Right atrium auricular region (tissue), 2 donors: ENCODE measurements around the gene DNAH9. TPM values are rescaled to one million over a fixed set of nuclear protein-coding genes. Genes with fewer than 3 reads are reported as not detected.

Source experiments
- DNase-seq: peaks from one replicate; pipeline ENCODE4 v3.0.0-alpha.2; 2019; ENCODE audit warnings: low spot score
- H3K27ac ChIP-seq, 2 donors: fragments of 200-600 bp; sonication (generic); 1 replicate in 1 of 2; 2 replicates in 1 of 2; pipeline ENCODE4 v1.5.1; 2016 to 2019
- H3K27me3 ChIP-seq, 2 donors: fragments of 200-600 bp; sonication (generic); one replicate each; pipeline versions ENCODE4 v1.5.1 to v1.6.0; 2017 to 2019
- H3K36me3 ChIP-seq: fragments of 200-600 bp; sonication (generic); one replicate; pipeline ENCODE4 v1.5.1; 2016
- H3K4me1 ChIP-seq, 2 donors: fragments of 200-600 bp; sonication (generic); one replicate each; pipeline versions ENCODE4 v1.5.1 to v1.6.0; 2017 to 2019
- H3K4me3 ChIP-seq, 2 donors: fragments of 200-600 bp; sonication (generic); 1 replicate in 1 of 2; 2 replicates in 1 of 2; pipeline ENCODE4 v1.5.1; 2017 to 2019; ENCODE audit warnings: mild to moderate bottlenecking in 1 of 2, moderate library complexity in 1 of 2
- H3K9me3 ChIP-seq, 2 donors: fragments of 200-600 bp; sonication (generic); one replicate each; pipeline ENCODE4 v1.5.1; 2019
- total RNA-seq, 2 donors: library from RNA; depleted of rRNA; stranded (reverse); fragments of >200 nt; gene quantifications; one replicate each; pipeline ENCODE4 v1.1.0, GENCODE V29; 2016
- TF ChIP-seq, protein P1 (sequence below), 2 donors: fragments of 200-600 bp; sonication (generic); IDR thresholded peaks; one replicate each; pipeline ENCODE4 v1.5.1; 2019; ENCODE audit warnings: antibody characterized with exemption in 2 of 2

Gene DNAH9
- total RNA-seq, 2 donors from 2014 or later = 0.63 TPM; not detected in 1

DNA sequence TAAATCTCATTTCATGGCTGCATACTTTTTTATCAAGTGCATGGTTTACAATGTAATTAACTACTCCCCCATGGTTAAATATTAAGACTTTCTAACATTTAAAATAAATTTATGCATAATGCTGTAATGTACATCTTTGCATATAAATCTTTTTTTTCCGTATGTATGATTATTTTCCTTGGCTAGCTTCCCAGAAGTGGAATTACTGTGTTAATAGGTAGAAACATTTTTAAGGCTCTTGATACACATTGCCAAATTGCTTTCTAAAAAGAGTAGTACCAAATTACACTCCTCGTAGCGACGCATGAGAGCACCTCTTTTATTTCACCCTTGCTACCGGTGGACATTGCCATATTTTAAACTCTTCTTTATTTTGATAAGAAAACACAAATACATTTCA, 141.1 kb downstream of the DNAH9 start:
- TF ChIP-seq, protein P1, sequence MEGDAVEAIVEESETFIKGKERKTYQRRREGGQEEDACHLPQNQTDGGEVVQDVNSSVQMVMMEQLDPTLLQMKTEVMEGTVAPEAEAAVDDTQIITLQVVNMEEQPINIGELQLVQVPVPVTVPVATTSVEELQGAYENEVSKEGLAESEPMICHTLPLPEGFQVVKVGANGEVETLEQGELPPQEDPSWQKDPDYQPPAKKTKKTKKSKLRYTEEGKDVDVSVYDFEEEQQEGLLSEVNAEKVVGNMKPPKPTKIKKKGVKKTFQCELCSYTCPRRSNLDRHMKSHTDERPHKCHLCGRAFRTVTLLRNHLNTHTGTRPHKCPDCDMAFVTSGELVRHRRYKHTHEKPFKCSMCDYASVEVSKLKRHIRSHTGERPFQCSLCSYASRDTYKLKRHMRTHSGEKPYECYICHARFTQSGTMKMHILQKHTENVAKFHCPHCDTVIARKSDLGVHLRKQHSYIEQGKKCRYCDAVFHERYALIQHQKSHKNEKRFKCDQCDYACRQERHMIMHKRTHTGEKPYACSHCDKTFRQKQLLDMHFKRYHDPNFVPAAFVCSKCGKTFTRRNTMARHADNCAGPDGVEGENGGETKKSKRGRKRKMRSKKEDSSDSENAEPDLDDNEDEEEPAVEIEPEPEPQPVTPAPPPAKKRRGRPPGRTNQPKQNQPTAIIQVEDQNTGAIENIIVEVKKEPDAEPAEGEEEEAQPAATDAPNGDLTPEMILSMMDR (IDR thresholded peaks at IDR 0.05) = no peak
- Histone ChIP-seq H3K4me3 (no peak overlapping the region), H3K4me1 (no peaks in the 10 kb centered on the region), H3K27me3 (no peaks in the 10 kb centered on the region), H3K36me3 (no peaks in the 10 kb centered on the region), H3K27ac (no peak overlapping the region), H3K9me3 (no peaks in the 10 kb centered on the region)
- no peak for DNase-seq

DNA sequence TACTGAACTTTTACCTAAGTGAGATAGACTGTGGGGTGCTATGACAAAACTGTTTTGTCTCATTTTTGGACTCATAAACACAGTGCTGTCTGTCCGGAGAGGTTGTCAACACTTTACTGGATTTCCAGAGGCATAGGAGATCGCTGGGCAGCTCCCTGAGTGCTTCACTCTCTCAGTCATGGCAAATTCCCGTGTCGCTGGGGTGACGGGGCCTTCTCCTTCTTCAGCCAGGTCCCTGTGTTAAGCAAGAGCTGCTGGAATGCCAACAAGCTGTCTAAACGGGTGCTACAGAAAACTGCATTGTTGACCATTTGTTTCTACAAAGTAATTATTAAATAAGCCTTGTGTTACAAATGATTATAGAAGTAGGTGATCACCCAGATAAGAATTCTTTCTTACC, 141.6 kb downstream of the DNAH9 start:
- Histone ChIP-seq H3K9me3 (no peaks in the 10 kb centered on the region), H3K27ac (no peak overlapping the region), H3K27me3 (no peaks in the 10 kb centered on the region), H3K4me3 (no peak overlapping the region), H3K4me1 (no peaks in the 10 kb centered on the region), H3K36me3 (no peaks in the 10 kb centered on the region)
- TF ChIP-seq, protein P1 (IDR thresholded peaks at IDR 0.05) = no peak
- DNase-seq = no peak

DNA sequence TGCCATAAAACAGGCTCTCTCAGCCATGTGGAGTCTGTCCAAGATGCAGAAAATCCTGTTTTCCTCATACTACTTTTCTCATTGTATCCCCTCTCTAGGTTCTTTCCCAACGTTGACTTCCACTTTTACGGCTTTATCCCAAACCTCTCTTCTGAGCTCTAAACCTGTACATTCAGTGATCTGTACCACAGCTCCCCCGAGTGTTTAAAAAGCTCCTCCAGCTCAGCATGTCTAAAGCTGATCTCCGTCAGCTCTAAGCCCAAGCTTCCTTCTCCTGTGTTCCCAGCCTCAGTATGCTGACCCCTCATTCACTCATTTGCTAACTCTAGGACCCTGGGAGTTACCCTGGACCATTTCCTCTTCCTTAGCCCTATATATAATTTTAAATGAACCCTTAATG, 144.6 kb downstream of the DNAH9 start:
- H3K27ac ChIP-seq = no peak overlapping the region
- H3K4me3 ChIP-seq = no peak overlapping the region
- no peaks in the 10 kb centered on the region for H3K9me3 ChIP-seq
- TF ChIP-seq, protein P1 (IDR thresholded peaks at IDR 0.05) = no peak
- no peaks in the 10 kb centered on the region for H3K4me1 ChIP-seq
- no peaks in the 10 kb centered on the region for H3K27me3 ChIP-seq
- DNase-seq = no peak
- no peaks in the 10 kb centered on the region for H3K36me3 ChIP-seq

DNA sequence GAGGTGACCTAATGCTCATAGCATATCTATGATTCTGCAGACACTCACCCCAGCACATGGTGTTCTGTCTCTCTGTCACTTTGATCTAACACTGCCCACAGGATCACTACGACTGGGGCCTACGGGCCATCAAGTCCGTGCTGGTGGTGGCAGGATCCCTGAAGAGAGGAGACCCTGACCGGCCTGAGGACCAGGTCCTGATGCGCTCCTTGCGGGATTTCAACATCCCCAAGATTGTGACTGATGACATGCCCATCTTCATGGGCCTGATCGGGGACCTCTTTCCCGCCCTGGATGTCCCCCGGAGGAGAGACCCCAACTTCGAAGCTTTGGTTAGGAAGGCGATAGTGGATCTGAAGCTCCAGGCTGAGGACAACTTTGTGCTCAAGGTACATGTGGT, 146.4 kb downstream of the DNAH9 start:
- DNase-seq = no peak
- no peak overlapping the region for H3K27ac ChIP-seq
- no peaks in the 10 kb centered on the region for H3K9me3 ChIP-seq
- TF ChIP-seq, protein P1 (IDR thresholded peaks at IDR 0.05) = no peak
- no peaks in the 10 kb centered on the region for H3K4me1 ChIP-seq
- H3K4me3 ChIP-seq = no peak overlapping the region
- H3K36me3 ChIP-seq = no peaks in the 10 kb centered on the region
- H3K27me3 ChIP-seq = no peaks in the 10 kb centered on the region

DNA sequence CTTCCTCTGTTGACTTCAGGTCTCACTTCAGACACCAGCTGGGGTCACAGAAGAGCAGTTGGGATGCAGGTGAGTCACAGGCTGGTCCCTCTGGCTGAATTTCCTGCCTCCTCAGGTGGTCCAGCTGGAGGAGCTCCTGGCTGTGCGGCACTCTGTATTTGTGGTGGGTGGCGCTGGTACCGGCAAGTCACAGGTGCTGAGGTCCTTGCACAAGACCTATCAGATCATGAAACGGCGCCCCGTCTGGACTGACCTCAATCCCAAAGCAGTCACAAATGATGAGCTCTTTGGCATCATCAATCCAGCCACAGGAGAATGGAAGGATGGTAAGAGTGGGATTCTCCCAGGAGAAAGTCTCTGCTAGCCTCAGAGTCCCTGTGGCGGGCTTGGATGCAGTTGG, 149.2 kb downstream of the DNAH9 start:
- H3K27me3 ChIP-seq = no peaks in the 10 kb centered on the region
- H3K4me1 ChIP-seq = no peaks in the 10 kb centered on the region
- DNase-seq = no peak
- H3K4me3 ChIP-seq = no peak overlapping the region
- H3K9me3 ChIP-seq = no peaks in the 10 kb centered on the region
- H3K27ac ChIP-seq = no peak overlapping the region
- TF ChIP-seq, protein P1 (IDR thresholded peaks at IDR 0.05) = no peak
- H3K36me3 ChIP-seq = no peaks in the 10 kb centered on the region

DNA sequence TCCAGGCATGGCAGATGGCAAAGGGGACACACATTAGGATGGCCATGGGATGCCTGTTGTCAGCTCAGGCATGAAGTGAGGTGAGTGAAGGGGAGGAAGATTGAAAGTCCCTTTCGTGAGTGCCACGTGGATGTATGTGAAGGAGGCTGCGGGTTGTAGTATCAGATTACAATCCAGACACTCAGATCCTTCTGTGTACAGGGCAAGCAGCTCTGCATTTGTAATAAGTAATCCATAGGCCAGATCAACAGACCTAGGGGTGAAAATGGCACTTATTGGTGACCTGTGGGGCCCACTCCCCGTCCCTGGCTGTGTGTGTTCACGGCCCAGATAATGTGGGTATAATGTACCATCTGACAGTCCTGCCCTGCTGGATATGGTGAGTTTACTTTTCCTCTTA, 159.5 kb downstream of the DNAH9 start:
- Histone ChIP-seq H3K4me1 (no peaks in the 10 kb centered on the region), H3K9me3 (no peaks in the 10 kb centered on the region), H3K36me3 (no peaks in the 10 kb centered on the region), H3K4me3 (no peak overlapping the region), H3K27me3 (no peaks in the 10 kb centered on the region), H3K27ac (no peak overlapping the region)
- TF ChIP-seq, protein P1 (IDR thresholded peaks at IDR 0.05) = no peak
- DNase-seq = no peak
